Ureter (tissue), 1 donor: ENCODE results near the gene CHCHD2. TPM values are rescaled to one million over a fixed set of nuclear protein-coding genes. Genes with fewer than 3 reads are reported as not detected.
"Not testable (repeated sequence)": the region's sequence is repeated elsewhere in the genome, so short reads cannot be mapped to it uniquely, and the experiment has no call there.

ENCODE experiments used
- DNase-seq: peaks from one replicate; pipeline ENCODE4 v3.0.0-alpha.2; 2020; ENCODE audit warnings: low spot score
- total RNA-seq: library from RNA; stranded (reverse); gene quantifications from one replicate; pipeline ENCODE4 v1.2.4, GENCODE V29; 2023
- donor health status: DM: yes; HTN: yes; CAD: no.

Gene CHCHD2
- total RNA-seq, 1 donor from 2014 or later: 283 TPM

DNA sequence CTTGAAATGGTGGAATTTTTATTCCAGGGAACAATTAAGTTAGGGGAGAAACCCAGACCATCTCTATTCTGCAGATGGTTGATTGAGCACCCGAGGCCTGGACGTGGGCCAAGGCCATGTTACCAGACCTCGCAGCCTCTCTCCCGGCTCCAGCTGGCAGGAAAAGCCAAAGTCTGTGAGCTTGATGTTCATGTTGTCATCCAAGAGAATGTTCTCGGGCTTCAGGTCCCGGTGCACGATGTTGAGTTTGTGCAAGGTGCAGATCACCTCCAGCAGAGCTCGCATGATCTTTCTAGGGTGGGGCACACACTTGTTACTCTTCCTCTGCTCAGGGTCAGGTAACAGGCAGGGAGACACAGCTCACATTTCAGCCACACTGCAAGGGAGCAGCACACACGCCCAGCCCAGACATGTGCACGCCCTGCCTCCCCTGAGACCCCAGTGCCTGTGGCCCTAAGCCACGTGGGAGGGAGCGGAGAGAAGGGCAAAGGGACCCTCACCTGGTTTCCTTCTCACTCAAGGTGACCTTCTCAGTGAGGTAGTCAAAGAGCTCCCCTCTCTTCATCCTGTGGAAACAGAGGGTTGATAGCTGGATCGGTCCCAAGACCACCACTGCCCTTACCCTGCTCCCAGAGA lies 23.0 kb downstream of the CHCHD2 start:
- DNase-seq: no peak

DNA sequence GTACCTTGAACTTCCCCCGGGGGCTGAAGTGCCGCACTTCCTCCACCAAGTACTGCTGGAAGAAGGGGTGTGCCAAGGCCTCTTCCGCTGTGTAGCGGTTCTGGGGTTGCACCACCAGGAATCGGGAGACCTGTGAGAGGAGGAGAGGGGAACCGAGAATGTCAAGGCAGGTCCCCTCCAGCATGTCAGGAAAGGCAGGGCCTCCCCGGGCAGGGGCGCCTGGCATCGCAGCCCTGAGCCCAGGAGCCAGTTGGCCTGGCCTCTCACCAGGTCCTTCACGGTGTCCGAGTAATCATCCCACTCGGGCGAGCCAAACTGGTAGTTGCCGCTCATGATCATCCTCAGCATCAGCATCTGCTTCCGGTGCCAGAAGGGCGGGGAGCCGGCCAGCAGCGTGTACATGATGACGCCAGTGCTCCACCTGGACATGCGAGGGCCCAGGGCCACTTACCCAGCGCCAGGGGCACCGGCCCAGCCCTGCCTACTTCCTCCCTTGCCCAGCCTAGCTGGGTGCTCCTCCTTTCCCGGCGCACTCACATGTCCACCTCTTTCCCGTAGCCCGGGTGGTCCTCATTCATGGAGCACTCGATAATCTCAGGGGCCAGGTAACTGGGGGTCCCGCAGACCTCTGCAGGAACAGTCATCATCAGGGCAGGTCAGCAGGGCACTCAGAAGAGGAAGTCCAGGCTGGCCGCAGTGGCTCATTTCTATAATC lies 24.5 kb downstream of the CHCHD2 start:
- DNase-seq: no peak

- DNase-seq: not testable (repeated sequence)
Observed at GRCh38 chr7:56080726-56081435, 25.4 kb downstream of the CHCHD2 start.

DNA sequence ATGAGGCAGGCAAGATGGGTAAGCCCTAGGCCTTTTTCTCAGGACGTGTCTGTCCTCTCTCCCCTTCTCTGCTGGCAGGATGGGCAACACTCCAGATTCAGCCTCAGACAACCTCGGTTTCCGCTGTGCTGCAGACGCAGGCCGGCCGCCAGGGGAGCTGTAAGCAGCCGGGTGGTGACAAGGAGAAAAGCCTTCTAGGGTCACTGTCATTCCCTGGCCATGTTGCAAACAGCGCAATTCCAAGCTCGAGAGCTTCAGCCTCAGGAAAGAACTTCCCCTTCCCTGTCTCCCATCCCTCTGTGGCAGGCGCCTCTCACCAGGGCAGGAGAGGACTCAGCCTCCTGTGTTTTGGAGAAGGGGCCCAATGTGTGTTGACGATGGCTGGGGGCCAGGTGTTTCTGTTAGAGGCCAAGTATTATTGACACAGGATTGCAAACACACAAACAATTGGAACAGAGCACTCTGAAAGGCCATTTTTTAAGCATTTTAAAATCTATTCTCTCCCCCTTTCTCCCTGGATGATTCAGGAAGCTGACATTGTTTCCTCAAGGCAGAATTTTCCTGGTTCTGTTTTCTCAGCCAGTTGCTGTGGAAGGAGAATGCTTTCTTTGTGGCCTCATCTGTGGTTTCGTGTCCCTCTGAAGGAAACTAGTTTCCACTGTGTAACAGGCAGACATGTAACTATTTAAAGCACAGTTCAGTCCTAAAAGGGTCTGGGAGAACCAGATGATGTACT lies 26.7 kb downstream of the CHCHD2 start:
- DNase-seq: peak; percentile 81

- no peak for DNase-seq
Observed at GRCh38 chr7:56078196-56078595, 28.1 kb downstream of the CHCHD2 start.

- no peak for DNase-seq
Observed at GRCh38 chr7:56077681-56078080, 28.6 kb downstream of the CHCHD2 start.

DNA sequence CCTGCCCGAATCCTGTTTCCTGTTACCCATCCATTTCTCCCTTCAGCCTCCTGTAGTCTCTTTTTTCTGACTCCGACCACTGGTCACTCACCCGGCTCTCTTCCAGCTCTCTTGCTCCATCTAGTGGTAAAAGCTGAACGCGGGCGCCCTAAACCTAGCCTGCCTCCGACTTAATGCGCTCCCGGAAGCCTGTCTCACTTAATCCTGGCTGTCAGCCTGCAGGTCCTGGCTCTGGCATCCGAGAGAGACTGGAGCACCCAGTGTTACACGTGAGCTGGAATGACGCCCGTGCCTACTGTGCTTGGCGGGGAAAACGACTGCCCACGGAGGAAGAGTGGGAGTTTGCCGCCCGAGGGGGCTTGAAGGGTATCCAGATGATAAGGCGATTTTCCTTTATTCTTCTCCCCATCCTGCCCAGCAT lies 31.9 kb downstream of the CHCHD2 start:
- peak; percentile 93 for DNase-seq

GRCh38 chr7:56066376-56066775 lies 39.9 kb downstream of the CHCHD2 start:
- DNase-seq: not testable (repeated sequence)

DNA sequence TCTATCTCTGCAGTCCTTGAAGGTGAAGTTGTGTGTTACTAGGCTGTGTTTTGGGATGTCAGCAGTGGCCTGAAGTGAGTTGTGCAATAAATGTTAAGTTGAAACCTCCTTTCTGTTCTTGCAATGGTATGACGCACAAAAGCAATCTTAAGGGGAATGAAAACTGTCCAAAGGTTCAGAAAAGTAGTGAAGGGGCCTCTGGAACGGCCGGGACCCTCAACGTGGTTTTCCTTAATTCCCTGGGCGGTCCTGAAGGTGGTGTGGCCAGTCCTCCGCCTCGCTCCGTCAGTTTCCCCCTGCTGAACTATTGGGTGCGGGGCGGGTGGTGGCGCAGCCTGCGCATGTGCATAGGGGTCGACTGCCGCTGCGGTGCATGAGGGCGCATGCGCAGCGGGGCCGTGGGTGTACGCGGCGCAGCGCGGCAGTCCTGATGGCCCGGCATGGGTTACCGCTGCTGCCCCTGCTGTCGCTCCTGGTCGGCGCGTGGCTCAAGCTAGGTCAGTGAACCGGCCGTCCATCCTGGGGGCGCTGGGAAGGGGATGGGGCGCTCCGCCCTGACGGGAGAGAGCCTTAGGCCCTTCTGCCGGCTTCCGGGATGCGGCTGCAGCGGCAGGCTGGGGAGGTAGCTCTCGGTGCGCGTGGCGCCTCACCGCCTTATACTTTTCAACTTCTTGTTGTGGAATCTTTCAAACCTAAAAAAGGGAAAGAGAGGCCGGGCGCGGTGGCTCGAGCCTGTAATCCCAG lies 42.2 kb downstream of the CHCHD2 start, which contains the start of gene SUMF2:
Gene SUMF2 (plus strand): TSS at position 405 of the 744 bp plus-strand sequence. CDS start 26 bp downstream, at position 431.
- peak; percentile 90 for DNase-seq

DNA sequence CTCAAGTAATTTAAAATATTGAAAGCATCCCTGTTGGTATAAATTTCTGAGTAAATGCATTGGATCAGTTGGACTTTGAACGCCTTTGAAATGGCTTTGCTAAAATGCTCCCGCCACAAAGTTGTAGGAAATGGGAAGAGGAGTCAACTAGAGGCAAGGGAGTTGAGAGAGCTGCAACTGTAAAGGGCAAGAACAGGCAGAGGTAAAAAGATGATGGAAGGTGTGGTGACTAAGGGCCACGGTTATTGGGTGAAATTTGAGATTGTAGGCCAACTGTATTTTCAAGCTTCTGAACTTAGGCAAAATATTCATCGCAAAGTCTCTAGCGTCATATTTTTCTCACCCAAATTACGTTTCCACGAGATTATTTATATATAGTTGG lies 42.8 kb downstream of the CHCHD2 start:
- no peak for DNase-seq

DNA sequence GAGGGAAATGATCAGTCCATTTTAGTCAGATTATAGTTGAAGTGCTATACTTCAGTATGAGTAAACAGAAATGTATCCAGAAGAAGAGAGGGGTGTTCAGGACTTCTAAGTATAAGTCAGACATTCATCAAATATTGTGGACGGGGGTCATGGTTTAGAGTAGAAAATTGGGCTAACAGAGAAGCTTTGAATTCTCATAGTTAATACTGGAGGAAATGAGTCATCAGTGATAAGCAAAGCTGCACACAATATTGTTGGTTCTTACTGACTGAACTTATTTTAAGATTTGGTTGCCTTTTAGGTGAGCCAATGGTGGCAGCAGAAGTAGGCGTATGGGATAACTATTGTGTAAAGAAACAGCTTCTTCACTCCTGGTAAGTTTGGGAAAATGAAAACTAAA lies 43.9 kb downstream of the CHCHD2 start:
- DNase-seq: no peak

DNA sequence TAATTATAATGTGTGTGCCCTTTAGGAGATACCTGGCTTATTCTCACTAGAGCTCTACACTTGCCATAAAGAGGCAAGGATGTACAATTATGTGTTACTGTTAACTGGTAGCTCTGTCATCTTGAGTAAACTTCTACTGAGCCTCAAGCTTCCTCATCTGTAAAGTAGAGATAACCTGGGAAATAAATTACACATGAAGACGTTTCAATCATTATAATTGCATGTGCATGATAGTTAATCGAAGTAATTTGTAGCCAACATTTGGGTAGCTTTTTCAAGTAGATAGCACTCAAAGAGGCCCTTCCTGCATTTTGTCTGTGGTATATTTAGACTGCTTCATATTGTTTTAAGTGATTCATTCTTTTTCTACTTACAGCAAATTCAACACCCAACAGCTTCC lies 52.3 kb downstream of the CHCHD2 start:
- DNase-seq: no peak

- DNase-seq: no peak
Observed at GRCh38 chr7:56053379-56053778, 52.9 kb downstream of the CHCHD2 start.

Other genes with a start within 250 kb of the CHCHD2 start
- gene SEPTIN14, start 243.7 kb downstream of the CHCHD2 start, total RNA-seq: not detected
- 4.2 TPM for gene ZNF713, start 219.0 kb downstream of the CHCHD2 start, total RNA-seq
- gene MRPS17, start 154.6 kb downstream of the CHCHD2 start, total RNA-seq: 13.1 TPM
- 66.6 TPM for gene NIPSNAP2, start 141.9 kb downstream of the CHCHD2 start, total RNA-seq
- 17.1 TPM for gene PSPH, start 55.0 kb downstream of the CHCHD2 start, total RNA-seq
- 121 TPM for gene CCT6A, start 54.7 kb downstream of the CHCHD2 start, total RNA-seq
- 165 TPM for gene SUMF2, start 42.2 kb downstream of the CHCHD2 start, total RNA-seq
- 3.1 TPM for gene PHKG1, start 13.5 kb downstream of the CHCHD2 start, total RNA-seq
- gene NUPR2, start 9.9 kb upstream of the CHCHD2 start, total RNA-seq: 2.8 TPM